ACC112 (cell line): ENCODE results near the gene YWHAQ.
A peak's percentile ranks its signal among the peaks of the same experiment; 100 is the strongest.
"Not testable (repeated sequence)": the region's sequence is repeated elsewhere in the genome, so short reads cannot be mapped to it uniquely, and the experiment has no call there.

Source experiments
- H2AFZ ChIP-seq: fragments of 200-600 bp; sonication (generic); one replicate; pipeline ENCODE4 v1.6.0; 2017; ENCODE audit warnings: antibody characterized with exemption, low read length; ENCODE audit not compliant: unreplicated experiment
- H3K27ac ChIP-seq: fragments of 200-600 bp; sonication (generic); 2 replicates; pipeline ENCODE4 v1.5.1; 2014; ENCODE audit warnings: low read depth, mild to moderate bottlenecking, antibody characterized with exemption, low read length, moderate library complexity
- H3K27me3 ChIP-seq: fragments of 200-600 bp; sonication (generic); 2 replicates; pipeline ENCODE4 v1.6.1; 2014; ENCODE audit warnings: mild to moderate bottlenecking, antibody characterized with exemption, low read length, moderate library complexity, mixed read lengths; ENCODE audit not compliant: insufficient read depth
- H3K36me3 ChIP-seq: fragments of 200-600 bp; sonication (generic); 2 replicates; pipeline ENCODE4 v1.6.1; 2016; ENCODE audit warnings: mild to moderate bottlenecking, antibody characterized with exemption, low read length, moderate library complexity, mixed read lengths; ENCODE audit not compliant: insufficient read depth
- H3K4me1 ChIP-seq: fragments of 200-600 bp; sonication (generic); one replicate; pipeline ENCODE4 v1.6.1; 2016; ENCODE audit warnings: low read length, mixed read lengths; ENCODE audit not compliant: insufficient read depth, unreplicated experiment, control insufficient read depth
- H3K4me3 ChIP-seq: fragments of 200-600 bp; sonication (generic); 2 replicates; pipeline ENCODE4 v1.5.1; 2014; ENCODE audit warnings: mild to moderate bottlenecking, low read depth, low read length
- H3K79me2 ChIP-seq: fragments of 200-600 bp; sonication (generic); one replicate; pipeline ENCODE4 v1.6.0; 2016; ENCODE audit warnings: low read length; ENCODE audit not compliant: control insufficient read depth, unreplicated experiment, insufficient read depth

Gene YWHAQ

GRCh38 chr2:9594366-9595054 lies 36.3 kb downstream of the YWHAQ start:
- peaks cover 56% of the 10 kb centered on the region for H3K4me1 ChIP-seq
- no peaks in the 10 kb centered on the region for H3K27me3 ChIP-seq
- no peak overlapping the region for H2AFZ ChIP-seq
- peak overlapping the region; percentile 96 for H3K27ac ChIP-seq
- peaks cover 34% of the 10 kb centered on the region for H3K36me3 ChIP-seq
- H3K79me2 ChIP-seq: peaks cover 92% of the 10 kb centered on the region
- H3K4me3 ChIP-seq: peak overlapping the region; percentile 43; the same call in 1 of the 2 replicates

- no peak overlapping the region for H2AFZ ChIP-seq
- H3K27me3 ChIP-seq: no peaks in the 10 kb centered on the region
- peaks cover 56% of the 10 kb centered on the region for H3K4me1 ChIP-seq
- H3K79me2 ChIP-seq: peaks cover 92% of the 10 kb centered on the region
- H3K4me3 ChIP-seq: no peak overlapping the region
- H3K36me3 ChIP-seq: peaks cover 29% of the 10 kb centered on the region
- H3K27ac ChIP-seq: peak overlapping the region; percentile 96
These were observed 36.9 kb downstream of the YWHAQ start for GRCh38 chr2:9593925-9594324.

GRCh38 chr2:9592699-9593098 lies 38.1 kb downstream of the YWHAQ start:
- Histone ChIP-seq H3K27me3 (no peaks in the 10 kb centered on the region), H3K79me2 (peaks cover 93% of the 10 kb centered on the region), H3K4me1 (peaks cover 56% of the 10 kb centered on the region), H3K4me3 (no peak overlapping the region), H3K36me3 (peaks cover 31% of the 10 kb centered on the region), H3K27ac (0 out of 2 replicates have a peak overlapping the region, but pooled peaks have one; percentile 8), H2AFZ (no peak overlapping the region)

GRCh38 chr2:9590641-9591040 lies 40.2 kb downstream of the YWHAQ start:
- Histone ChIP-seq H3K79me2 (peaks cover 86% of the 10 kb centered on the region), H3K4me3 (no peak overlapping the region), H3K27me3 (no peaks in the 10 kb centered on the region), H3K4me1 (peaks cover 39% of the 10 kb centered on the region), H3K36me3 (peaks cover 52% of the 10 kb centered on the region), H2AFZ (no peak overlapping the region), H3K27ac (peak overlapping the region; percentile 38)

- peaks cover 49% of the 10 kb centered on the region for H3K79me2 ChIP-seq
- peaks cover 15% of the 10 kb centered on the region for H3K4me1 ChIP-seq
- no peak overlapping the region for H2AFZ ChIP-seq
- no peak overlapping the region for H3K27ac ChIP-seq
- H3K4me3 ChIP-seq: no peak overlapping the region
- H3K36me3 ChIP-seq: peaks cover 63% of the 10 kb centered on the region
- H3K27me3 ChIP-seq: no peaks in the 10 kb centered on the region
These were observed 44.3 kb downstream of the YWHAQ start for GRCh38 chr2:9586465-9586864.

GRCh38 chr2:9585486-9585885 lies 45.3 kb downstream of the YWHAQ start:
- Histone ChIP-seq H3K27me3 (no peaks in the 10 kb centered on the region), H3K27ac (no peak overlapping the region), H2AFZ (no peak overlapping the region), H3K79me2 (peaks cover 40% of the 10 kb centered on the region), H3K36me3 (peaks cover 54% of the 10 kb centered on the region), H3K4me1 (peaks cover 5% of the 10 kb centered on the region), H3K4me3 (no peak overlapping the region)

GRCh38 chr2:9584902-9585301 lies 45.9 kb downstream of the YWHAQ start:
- H2AFZ ChIP-seq, H3K4me3 ChIP-seq, H3K27me3 ChIP-seq, H3K27ac ChIP-seq, H3K4me1 ChIP-seq: not testable (repeated sequence)
- Histone ChIP-seq H3K79me2 (peaks cover 34% of the 10 kb centered on the region), H3K36me3 (peaks cover 48% of the 10 kb centered on the region)

GRCh38 chr2:9582624-9583023 lies 48.2 kb downstream of the YWHAQ start:
- Histone ChIP-seq H3K36me3 (peaks cover 36% of the 10 kb centered on the region), H3K4me3 (no peak overlapping the region), H3K4me1 (no peaks in the 10 kb centered on the region), H3K79me2 (peaks cover 12% of the 10 kb centered on the region), H3K27me3 (no peaks in the 10 kb centered on the region), H2AFZ (no peak overlapping the region), H3K27ac (no peak overlapping the region)

- Histone ChIP-seq H3K36me3 (peaks cover 5% of the 10 kb centered on the region; the same call in 1 of the 2 replicates), H3K4me1 (peaks cover 7% of the 10 kb centered on the region)
These were observed 52.1 kb downstream of the YWHAQ start for GRCh38 chr2:9578467-9579235.

GRCh38 chr2:9574331-9574730 lies 56.5 kb downstream of the YWHAQ start:
- Histone ChIP-seq H3K36me3 (no peaks in the 10 kb centered on the region), H2AFZ (no peak overlapping the region), H3K4me1 (peaks cover 18% of the 10 kb centered on the region), H3K79me2 (no peaks in the 10 kb centered on the region), H3K27me3 (no peaks in the 10 kb centered on the region), H3K4me3 (no peak overlapping the region), H3K27ac (no peak overlapping the region)

More at GRCh38 chr2:9578467-9579235, 52.1 kb downstream of the YWHAQ start:
- H3K79me2 ChIP-seq: no peaks in the 10 kb centered on the region
- H3K4me3 ChIP-seq: no peak overlapping the region
- no peak overlapping the region for H3K27ac ChIP-seq
- H2AFZ ChIP-seq: no peak overlapping the region
- H3K27me3 ChIP-seq: no peaks in the 10 kb centered on the region

GRCh38 chr2:9573840-9574239 lies 57.0 kb downstream of the YWHAQ start:
- Histone ChIP-seq H3K27ac (no peak overlapping the region), H3K4me1 (peaks cover 18% of the 10 kb centered on the region), H3K27me3 (no peaks in the 10 kb centered on the region), H3K79me2 (no peaks in the 10 kb centered on the region), H3K4me3 (no peak overlapping the region), H2AFZ (no peak overlapping the region), H3K36me3 (no peaks in the 10 kb centered on the region)
